Activated CD8-positive, alpha-beta memory T cell treated with anti-CD3 and anti-CD28 coated beads for 1 hour (primary cell): ENCODE results near the gene COL11A1.
"Not testable (repeated sequence)": the region's sequence is repeated elsewhere in the genome, so short reads cannot be mapped to it uniquely, and the experiment has no call there.

ENCODE experiments used
- DNase-seq, 2 donors: peaks; one replicate each; pipeline ENCODE4 v3.0.0-alpha.2; 2020; ENCODE audit warnings: low read depth in 1 of 2; ENCODE audit errors: extremely low read depth in 1 of 2

Gene COL11A1

GRCh38 chr1:102933362-102933761 is 175.0 kb downstream of the COL11A1 start:
- DNase-seq, result not testable (repeated sequence)

- no peak for DNase-seq
Observed at GRCh38 chr1:102919659-102920058, 188.7 kb downstream of the COL11A1 start.

GRCh38 chr1:102901996-102902395 is 206.3 kb downstream of the COL11A1 start:
- DNase-seq, result no peak

GRCh38 chr1:102899935-102900334 is 208.4 kb downstream of the COL11A1 start:
- DNase-seq, result no peak

- DNase-seq, result no peak
Observed at GRCh38 chr1:102897557-102897956, 210.8 kb downstream of the COL11A1 start.

GRCh38 chr1:102896771-102897170 is 211.6 kb downstream of the COL11A1 start:
- DNase-seq, result no peak

GRCh38 chr1:102896286-102896685 is 212.0 kb downstream of the COL11A1 start:
- no peak for DNase-seq

GRCh38 chr1:102891868-102892625 is 216.3 kb downstream of the COL11A1 start:
- no peak for DNase-seq

- DNase-seq, result no peak
Observed at GRCh38 chr1:102886638-102887037, 221.7 kb downstream of the COL11A1 start.

GRCh38 chr1:102884238-102884637 is 224.1 kb downstream of the COL11A1 start:
- DNase-seq, result no peak

- DNase-seq, result no peak
Observed at GRCh38 chr1:102879439-102879993, 228.8 kb downstream of the COL11A1 start.

GRCh38 chr1:102875756-102876155 is 232.6 kb downstream of the COL11A1 start:
- no peak for DNase-seq

GRCh38 chr1:102872526-102872925 is 235.8 kb downstream of the COL11A1 start:
- DNase-seq, result no peak

- no peak for DNase-seq
Observed at GRCh38 chr1:102872097-102872496, 236.2 kb downstream of the COL11A1 start.

- DNase-seq, result no peak
Observed at GRCh38 chr1:102863704-102864103, 244.6 kb downstream of the COL11A1 start.

GRCh38 chr1:102861247-102861646 is 247.1 kb downstream of the COL11A1 start:
- no peak for DNase-seq

GRCh38 chr1:102858695-102859094 is 249.6 kb downstream of the COL11A1 start:
- no peak for DNase-seq

- DNase-seq, result no peak
Observed at GRCh38 chr1:102857251-102857650, 251.1 kb downstream of the COL11A1 start.

- DNase-seq, result no peak
Observed at GRCh38 chr1:102853701-102854187, 254.6 kb downstream of the COL11A1 start.

GRCh38 chr1:102853136-102853535 is 255.2 kb downstream of the COL11A1 start:
- DNase-seq, result no peak

GRCh38 chr1:102852613-102853012 is 255.7 kb downstream of the COL11A1 start:
- no peak for DNase-seq

- no peak for DNase-seq
Observed at GRCh38 chr1:102851616-102852015, 256.7 kb downstream of the COL11A1 start.
